Left cardiac atrium (tissue), 4 donors: Measurements from ENCODE around the gene SGK1. TPM values are rescaled to one million over a fixed set of nuclear protein-coding genes. Genes with fewer than 3 reads are reported as not detected.

Experiments used
- ATAC-seq, 2 donors: fragments of 200-7000 bp; cut with Tn5 transposase; one replicate each; pipeline ENCODE4 v1.9.1; 2020; ENCODE audit warnings: mild to moderate bottlenecking in 2 of 2, moderate library complexity in 2 of 2
- DNase-seq: peaks from one replicate; pipeline ENCODE4 v3.0.0-alpha.2; 2020
- intact Hi-C, 2 donors: fragments of 100-400 bp; cut with DNase I; formaldehyde crosslinking; loops; one replicate each; pipeline versions ENCODE4 v1.14.1 to v1.15.1; 2022 to 2023
- long read RNA-seq: library from polyadenylated mRNA; unstranded; transcript quantifications from one replicate; pipeline ENCODE4 v2.0.0, GENCODE V29; 2021
- total RNA-seq, 2 donors: library from RNA; stranded (reverse); fragmentation: NEBNext Ultra II Directional; extraction: Animal tissue kit (Norgen Biotek cat#: 25700); gene quantifications; one replicate each; pipeline ENCODE4 v1.2.1, GENCODE V29; 2021
- donor health status: DM: no; HTN: yes; CAD: no.
- donor health status: DM: no; HTN: yes; CAD: no; lungs with severe emphysema.
- donor health status: DM: yes; HTN: yes; CAD: no.
- donor health status: Dilated cardiomyopathy.

Gene SGK1
- total RNA-seq = 100 to 1,000 TPM in 1 of 2 donors, 10 to 100 TPM in 1; 42.3 to 104 TPM
- long read RNA-seq, transcript SGK1-205 (12 exons, 2,686 nt) = major isoform, 30 of 83 reads
- long read RNA-seq, transcript SGK1-203 (11 exons, 2,414 nt) = minor isoform, 10 of 83 reads
- long read RNA-seq, transcript SGK1-201 (12 exons, 2,401 nt) = minor isoform, 24 of 83 reads
- long read RNA-seq, partial matches to known transcripts = 10 of 83 reads
- long read RNA-seq, other reads (novel, unspliced or antisense) = 4 of 83 reads

DNA sequence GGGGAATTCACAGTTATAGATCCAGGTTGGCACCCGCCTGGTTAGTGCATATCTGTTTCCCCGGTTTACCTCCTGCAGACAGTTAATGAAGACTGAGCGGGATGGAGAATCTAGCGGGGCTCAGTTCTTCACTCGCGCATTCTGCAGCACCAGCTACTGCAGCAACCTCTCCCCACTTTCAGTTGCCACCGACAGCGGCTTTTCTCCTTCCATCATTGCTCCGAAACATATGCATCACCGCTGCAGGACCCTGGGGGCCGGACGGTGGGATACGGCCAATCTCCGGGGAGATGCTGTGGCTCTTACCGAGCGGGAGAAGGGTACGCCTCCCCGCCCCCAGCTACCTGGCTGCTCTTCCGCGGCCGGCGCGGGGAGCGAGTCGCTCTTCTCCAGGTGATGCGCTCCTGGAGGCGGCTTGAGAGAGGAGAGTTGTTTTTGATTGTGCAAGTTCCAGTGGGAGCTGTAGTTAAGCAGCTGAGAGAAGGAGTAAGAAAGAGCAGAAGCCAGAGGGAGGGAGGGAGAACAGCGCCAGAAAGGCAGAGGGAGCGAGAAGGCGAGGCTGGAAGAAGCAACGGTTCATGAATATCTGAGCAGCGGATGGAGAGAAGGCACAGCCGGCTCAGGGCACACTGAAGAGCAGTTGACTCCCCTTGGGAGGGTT is at the start of gene SGK1:
TSS of gene SGK1 (minus strand) at position 642 of the 661 bp plus-strand sequence. CDS start 652 bp downstream, outside the sequence.
- intact Hi-C loops = no loop called here
- ATAC-seq = peak; percentile 78 to 92

DNA sequence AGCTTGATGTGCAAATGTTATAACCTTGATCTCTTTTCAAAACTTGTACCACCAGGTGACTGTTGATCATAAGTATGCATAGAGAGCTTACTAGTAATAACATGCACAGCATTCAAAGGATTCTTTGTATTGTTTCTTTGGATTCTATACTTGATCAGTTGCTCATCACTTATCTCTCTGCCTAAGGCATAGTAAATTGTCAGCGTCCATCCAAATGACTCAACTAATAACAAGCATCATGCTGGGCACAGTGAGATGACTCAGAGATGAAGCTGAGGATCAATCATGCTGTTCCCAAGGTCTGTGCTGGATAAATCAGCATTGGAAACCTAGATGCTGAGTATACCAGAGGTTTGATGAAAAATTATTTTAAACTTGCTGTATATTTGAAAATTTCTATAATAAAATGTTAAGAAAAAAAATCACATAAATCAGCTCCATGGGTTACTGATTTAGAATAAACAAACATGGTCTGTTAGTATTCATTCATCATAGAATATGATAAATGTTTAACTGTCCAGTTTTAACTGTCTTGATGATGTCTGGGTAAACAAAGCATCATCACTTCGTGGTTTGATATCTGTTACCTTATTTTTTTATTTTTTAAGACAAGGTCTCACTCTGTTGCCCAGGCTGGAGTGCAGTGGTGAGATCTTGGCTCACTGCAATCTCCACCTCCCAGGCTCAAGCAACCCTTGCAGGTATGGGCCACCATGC is 45.6 kb upstream of the SGK1 start:
- intact Hi-C loops = no loop called here
- ATAC-seq (no peak), DNase-seq (no peak)

More for the DNA sequence above, at the start of gene SGK1:
- no peak for DNase-seq

DNA sequence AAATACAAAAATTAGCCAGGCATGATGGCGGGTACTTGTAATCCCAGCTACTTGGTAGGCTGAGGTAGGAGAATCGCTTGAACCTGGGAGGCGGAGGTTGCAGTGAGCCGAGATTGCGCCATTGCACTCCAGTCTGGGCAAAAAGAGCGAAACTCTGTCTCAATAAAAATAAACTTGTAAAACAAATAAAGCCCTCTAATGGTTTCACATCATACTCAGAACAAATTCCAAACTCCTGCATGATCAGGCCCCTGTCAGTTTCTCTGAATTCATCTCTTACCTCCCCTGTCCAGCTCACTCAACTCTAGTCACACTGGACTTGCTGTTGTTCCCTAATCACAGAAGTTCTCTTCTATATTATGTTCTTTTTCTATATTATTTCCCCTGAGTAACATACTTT is 43.1 kb upstream of the SGK1 start:
- no peak for ATAC-seq
- intact Hi-C loops = no loop called here
- DNase-seq = no peak

DNA sequence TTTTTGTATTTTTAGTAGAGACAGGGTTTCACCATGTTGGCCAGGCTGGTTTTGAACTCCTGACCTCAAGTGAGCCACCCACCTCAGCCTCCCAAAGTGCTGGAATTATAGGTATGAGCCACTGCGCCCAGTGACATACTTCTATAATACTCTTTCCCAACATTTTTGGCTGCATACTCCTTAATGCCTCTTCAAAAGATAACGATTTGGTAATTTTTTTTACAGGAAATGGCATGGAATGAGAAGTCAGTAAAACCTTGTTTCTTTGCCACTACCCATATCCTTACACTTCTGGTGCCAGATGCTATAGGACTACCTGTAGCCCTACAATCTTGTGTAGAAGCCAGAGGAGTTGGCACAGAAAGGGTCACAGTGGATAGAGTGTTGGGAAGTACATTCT is 41.4 kb upstream of the SGK1 start:
- intact Hi-C loops = no loop called here
- ATAC-seq = no peak

DNA sequence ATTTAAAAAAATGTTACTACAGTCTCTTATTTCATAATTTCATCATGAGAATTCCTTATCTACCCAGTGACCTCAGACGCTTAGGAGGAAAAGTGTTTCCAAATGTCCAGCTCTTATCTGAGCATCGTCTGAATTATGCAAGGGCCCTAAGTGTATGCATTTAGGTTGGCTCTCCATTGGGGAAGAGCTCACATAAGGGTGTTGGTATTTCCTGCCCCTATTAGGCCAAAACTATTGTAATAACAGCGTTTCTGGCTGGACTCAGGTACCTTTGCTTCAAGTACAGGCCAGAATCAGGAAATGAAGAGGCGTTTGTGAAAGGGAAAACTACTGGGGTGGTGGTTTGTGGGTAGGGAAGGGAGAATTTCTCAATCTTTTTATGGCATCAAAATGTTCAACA is 40.4 kb upstream of the SGK1 start:
- ATAC-seq = peak; percentile 70 to 88
- no peak for DNase-seq
- intact Hi-C loops = no loop called here

More for the DNA sequence above, 41.4 kb upstream of the SGK1 start:
- DNase-seq = no peak

DNA sequence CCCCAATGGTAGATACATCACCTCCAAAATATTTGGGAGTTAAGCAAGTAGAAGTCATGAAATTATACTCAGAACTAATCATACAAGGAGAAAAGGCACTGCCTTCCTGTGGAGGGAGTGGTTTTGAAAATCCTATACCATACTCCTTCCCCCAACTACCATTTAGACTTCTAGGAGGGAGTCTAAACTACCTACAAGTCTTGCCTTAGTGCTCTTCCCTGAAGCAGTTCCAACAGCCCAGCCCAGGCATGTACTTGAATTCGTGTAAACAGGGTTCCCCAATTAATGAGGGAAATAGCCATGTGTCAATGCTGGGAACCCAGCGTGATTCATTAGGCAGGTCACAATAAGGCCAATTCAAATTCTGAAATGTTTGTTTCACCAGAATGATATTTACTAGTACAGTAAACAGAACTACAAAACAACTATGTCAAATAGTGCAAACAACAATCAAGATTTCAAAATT is 39.1 kb upstream of the SGK1 start:
- DNase-seq = no peak
- intact Hi-C loops = no loop called here

DNA sequence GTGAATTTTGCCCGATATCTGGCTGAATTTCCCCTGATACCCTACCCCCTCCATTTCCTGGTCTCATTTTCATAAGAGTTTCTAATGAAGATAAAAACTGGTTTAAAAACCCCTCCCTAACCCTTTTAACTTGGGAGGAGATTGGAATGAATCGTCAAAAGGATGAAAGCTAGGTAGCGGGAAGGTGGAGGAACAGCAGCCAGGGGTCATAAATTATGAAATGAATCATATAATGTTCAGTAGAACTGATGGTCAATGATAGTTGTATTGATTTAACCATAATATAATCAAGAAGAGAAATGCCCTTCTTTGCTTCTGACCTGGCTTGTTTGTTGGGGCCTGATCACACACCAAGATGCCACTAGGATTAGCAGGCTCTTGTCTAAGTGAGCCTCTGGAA is 38.5 kb upstream of the SGK1 start:
- no peak for ATAC-seq
- intact Hi-C loops = no loop called here
- DNase-seq = no peak

More for the DNA sequence above, 39.1 kb upstream of the SGK1 start:
- ATAC-seq = no peak

DNA sequence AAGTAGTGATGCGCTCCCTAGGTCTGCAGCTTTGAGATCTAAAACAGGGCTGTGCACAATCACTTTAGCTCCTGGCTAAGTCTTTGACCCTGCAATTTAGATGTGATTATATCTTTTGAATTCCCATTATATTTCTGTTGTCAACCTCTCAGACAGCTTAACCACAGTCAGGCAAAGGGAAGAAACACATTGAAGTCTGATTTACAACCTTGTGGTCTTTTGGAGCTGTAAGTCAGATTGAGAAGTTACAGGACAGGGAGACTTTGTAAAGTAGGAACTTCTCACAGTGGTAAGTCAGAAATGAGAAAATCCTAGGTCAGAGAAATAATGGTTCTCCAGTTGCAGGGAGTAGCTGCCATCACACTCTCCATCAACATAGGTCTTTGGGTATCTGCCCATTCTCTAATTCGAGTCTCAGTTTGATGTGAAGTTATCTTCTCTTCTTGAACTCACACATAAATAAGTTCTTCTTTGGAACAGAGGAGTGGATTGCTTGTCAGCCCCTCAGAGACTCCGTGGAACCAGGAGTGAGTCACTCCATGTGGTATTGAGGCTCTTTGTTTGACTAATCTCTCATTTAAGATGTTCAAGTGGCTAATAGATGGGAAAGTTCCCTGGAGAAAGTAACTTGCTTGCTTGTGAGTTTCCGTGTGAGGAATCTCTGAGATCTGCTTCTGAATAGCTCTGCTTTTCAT is 35.0 kb upstream of the SGK1 start:
- ATAC-seq = peak in 1 of 2 donors; percentile 37

DNA sequence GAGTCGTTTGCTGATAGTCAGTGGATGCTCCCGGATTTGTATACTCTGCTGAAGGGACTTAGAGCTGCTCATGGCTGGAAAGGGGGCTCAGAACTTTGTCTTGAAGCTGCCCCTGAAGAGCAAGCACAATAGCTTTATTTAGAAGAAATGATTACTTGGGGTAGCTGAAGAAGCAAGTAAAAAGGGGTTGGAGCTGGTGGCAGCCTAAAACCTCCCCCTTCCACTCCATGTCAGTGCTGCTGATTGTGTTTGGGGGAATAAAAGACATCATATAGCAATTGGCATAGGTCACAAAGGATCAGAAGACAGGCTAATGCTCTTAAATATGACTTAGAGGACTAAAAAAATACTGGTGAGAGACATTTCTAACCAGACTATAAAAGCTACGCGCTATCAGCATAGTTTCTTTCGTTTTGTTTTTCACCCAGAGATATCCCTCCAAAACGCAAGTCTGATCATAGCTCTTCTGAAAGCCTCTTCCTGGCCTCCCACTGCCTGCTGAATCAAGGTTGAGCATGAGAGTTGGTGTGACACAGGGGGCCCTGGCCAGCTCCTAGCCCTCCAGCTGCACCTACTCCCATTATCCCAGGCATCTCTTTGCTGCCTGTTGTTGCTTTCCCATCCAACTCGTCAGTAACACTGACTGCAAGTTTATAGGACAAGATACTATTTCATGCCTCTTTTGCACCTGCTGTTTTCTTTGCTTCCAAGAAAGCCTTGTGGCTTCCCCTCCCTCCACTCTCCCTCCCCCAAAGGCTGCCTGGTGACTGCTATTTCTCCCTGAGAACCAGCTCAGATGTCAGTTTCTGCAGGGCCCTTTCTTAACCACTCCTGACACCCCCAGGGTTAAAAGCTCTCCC is 33.9 kb upstream of the SGK1 start:
- DNase-seq (no peak), ATAC-seq (no peak)
- intact Hi-C loops = no loop called here

More for the DNA sequence above, 35.0 kb upstream of the SGK1 start:
- intact Hi-C loops = no loop called here
- DNase-seq = no peak

DNA sequence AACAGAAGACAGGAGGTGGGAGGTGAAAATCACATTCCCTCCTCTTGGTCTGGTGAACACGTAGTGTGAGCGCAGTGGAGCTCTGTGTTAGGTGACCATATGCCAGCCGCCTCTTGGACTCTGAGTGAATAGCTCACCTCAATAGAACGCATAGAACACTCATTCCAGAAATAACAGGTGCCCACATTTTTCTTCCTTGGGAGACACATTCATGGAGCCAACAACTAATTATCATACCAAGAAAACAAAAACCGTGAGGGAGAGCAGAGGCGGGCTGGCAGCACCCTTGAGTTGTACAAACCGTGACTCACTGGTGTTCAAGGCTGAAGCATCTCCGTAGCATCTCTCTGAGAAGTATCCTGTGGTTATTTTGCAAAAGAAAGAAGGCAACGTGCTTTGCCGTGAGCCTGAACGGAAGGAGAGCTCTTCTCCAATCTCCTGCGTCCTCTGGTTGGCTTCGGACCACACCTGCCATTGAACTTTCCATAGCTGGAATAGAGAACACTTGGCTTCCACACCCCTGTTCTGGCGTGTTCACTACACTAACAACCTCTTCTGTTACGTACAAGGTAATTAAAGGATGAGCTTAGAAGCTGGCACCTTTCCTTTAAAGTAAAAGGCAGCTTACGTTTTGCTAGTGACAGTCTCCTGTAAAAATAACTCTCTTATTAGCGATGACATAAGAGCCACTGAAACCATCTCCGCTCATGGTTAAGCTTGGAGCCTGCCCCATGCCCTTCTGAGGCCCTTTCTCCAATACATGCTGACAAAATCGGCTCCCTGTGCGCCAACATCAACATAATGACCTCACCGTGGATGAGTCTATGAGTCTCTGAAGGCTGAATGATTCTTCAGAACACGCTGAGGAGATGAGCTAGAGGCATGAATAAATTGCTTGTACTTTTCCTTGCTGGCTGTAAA is 30.2 kb upstream of the SGK1 start:
- DNase-seq (peak; percentile 44), ATAC-seq (peak; percentile 10 to 77)
- intact Hi-C loops = no loop called here

DNA sequence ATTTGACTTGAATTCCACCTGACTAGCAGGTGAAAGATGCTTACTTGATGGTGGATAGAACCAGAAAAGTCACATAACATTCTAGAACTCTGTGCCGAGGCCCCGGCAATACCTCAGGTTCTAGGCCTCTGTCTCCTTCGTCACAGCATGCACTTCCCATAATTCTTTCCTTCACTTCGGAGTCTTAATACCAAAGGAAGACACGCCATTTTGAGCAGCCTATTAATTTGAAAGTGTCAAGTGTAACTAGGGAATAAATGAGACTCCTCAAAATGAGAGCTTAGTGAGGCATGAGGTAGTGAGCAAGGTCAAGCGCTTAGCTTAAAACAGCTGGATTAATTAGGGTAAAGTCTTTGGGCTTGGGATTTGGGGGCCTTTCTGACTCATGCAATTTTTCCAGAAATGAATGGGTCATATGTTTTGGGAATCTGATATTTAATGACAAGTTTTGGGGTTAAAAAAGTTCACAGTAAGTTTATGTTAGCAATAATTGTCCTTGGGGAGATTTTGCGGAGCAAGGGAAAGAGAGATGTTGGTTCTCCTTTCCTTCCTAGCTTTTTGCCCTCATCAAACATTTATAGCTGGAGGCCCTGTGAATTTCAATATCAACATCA is 29.1 kb upstream of the SGK1 start:
- DNase-seq (no peak), ATAC-seq (no peak)
- intact Hi-C loops = no loop called here

DNA sequence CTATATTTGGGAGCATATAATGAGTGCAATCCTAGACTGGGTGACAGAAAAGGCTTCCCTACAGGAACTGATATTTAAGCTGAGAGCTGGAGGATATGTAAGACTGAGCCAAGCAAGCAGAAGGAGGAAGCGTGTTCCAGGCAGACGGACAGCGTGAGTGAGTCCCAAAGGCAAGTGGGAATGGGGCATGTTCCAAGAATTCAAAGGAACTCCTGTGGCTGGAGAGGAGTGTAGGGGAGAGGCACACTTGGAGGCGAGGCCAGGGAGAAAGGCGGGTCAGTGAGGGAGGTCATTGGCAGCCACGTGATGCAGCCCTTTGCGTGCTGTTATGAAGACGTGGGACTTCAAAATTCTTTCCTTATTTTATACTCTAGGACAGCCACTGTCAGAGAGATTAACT is 27.9 kb upstream of the SGK1 start:
- peak; percentile 71 to 94 for ATAC-seq
- peak; percentile 41 for DNase-seq
- intact Hi-C loops = no loop called here

DNA sequence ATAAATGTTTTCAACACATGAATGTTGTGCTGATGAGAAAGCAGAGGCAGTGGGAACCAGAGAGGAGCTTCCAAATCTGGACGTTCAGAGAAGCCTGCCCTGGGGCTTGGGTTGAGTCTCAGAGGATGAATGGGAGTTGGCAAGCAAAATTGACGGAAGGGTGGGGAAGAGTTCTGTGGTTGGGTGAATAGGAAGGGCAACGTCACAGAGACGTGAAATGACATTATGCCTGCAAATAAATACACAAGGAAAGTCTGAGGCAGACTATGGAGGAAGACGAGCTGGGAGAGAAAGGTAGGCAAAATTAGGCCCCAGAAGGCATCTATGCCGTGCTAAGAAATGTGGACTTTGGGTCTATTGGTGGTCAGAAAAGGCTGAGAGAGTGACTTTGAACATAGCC is 25.2 kb upstream of the SGK1 start:
- peak in 1 of 2 donors; percentile 33 for ATAC-seq
- intact Hi-C loops = loop anchor here in 1 of 2 donors (5.0 kb wide), 2 partner anchors 106 to 166 kb away; no protein-coding TSS in a partner anchor
- no peak for DNase-seq

DNA sequence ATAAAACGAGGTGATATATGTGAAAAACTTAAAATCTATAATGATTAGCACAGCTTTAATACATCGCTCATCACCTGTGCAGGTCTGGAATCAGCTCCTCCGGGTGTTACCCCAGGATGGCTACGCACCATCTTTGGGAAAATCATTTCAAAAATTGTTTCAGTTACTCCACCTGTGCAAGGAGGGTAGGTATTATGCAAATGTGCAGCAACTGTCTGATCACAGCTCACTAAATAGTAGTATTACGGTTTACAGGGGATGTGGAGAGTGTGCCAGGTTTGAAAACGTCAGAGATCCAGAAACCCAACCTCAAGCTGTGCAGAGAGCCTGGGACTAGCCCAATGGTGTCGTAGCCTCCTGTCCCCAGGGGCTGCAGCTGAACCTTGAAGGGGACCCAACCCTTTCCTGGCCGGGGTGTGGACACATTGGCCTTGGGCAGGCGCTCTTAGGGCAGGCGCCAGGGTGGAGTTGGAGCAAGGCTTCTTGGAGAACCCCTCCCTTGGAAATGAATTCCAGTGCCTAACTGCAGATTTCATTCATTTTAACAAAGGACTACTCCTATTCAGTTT is 24.2 kb upstream of the SGK1 start:
- intact Hi-C loops = loop anchor here in 1 of 2 donors (5.0 kb wide), 2 partner anchors 105 to 165 kb away; no protein-coding TSS in a partner anchor
- ATAC-seq (peak in 1 of 2 donors; percentile 87), DNase-seq (peak; percentile 76)

DNA sequence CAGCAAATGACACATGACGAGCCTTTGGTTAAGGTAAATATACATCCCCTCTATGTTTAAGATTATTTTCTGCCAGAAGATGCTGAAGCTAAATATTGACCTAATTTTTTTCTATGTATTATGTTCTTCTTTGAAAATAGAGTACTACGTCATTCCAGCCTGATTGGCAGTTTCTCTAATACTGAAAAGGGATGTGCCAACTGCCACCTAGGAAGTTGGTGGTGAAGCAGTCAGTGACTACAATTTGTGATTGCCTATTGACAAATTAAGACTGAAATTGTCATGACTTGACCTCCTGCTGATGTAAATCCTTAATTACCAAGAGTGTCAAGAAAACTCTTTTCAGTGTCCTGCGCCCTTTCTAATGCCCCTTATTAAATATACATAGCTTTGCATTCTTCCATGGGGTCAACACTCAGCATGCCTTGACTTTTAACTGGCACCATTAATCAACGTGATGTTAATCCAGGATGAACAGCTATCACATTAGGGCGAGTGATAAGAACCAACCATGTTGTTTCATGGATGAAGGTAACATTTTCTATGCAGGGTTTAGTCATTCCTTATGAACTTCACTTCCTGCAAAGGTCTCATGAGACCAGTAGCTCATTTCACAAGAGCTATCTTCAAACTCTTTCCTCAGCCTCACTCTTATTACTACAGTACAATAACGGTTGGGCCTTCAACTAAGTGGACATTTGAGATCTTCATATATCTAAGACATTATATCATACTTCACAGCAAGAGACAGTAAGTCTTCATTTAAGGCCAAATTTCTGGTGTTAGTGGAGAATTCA is 22.5 kb upstream of the SGK1 start:
- no peak for DNase-seq
- intact Hi-C loops = loop anchor here in 1 of 2 donors (5.0 kb wide), 2 partner anchors 103 to 163 kb away; no protein-coding TSS in a partner anchor
- no peak for ATAC-seq

DNA sequence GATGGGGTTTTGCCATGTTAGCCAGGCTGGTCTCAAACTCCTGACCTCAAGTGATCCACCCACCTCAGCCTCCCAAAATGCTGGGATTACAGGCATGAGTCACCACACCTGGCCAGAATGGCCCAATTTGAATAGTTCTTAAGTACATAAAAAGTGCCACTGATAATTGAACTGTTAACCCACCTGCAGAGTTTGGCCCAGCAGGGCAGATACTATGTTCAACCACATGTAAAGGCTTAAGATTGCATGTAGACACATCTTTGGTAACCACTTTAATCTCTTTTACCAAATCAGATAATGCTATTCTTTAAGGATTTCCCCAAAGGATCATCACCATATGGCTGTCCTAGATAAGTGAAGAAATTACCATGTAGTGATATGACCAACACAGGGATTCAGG is 21.3 kb upstream of the SGK1 start:
- intact Hi-C loops = no loop called here
- no peak for ATAC-seq
- DNase-seq = no peak
